NK-92 treated with Interleukin-12 subunit alpha and Interleukin-12 subunit beta, amount 100 ng/mL, for 24 hours (cell line): ENCODE results near the gene FYN.

Experiments used
- DNase-seq: peaks from one replicate; lab custom pipeline; 2025; lab: John Stamatoyannopoulos, UW

FYN gene

DNA sequence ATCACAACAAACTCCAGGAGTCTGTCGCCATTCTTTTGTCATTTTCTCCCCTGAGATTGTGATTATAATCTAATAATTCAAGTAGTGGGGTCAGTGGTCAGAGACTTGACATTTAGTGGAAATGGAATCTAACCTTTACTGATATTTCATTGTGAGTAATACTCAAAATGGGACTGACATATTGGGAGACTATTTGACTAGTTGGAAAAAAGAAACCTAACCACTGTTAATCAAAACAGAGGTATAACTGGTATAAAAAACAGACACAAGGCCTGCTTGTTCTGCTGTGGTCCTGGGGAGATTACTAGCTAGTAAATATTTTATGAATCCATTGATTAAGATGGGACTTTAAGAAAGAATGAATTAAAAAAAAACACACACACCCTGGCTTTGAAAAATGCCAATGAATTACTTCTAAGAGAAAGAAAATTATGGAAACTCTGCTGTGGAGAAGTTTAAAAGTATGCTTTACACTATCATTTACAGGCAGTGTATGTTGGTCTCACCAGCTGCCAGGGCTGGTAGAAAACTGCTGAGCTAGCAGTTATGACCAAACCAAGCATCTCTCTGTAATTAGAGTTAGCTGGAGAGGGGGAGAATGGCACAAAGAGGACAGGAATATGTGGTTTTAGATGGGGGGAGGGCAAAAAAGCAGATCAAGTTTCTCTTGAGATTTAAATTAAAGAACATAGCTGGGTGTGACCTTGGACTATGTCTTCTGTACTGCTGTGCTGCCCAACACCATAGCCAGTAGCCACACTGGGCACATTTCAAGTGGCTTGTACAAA is 103.7 kb downstream of the FYN start:
- DNase-seq, result no peak

- DNase-seq, result no peak
Measured at GRCh38 chr6:111768431-111768770, 104.9 kb downstream of the FYN start.

GRCh38 chr6:111767752-111768430 is 105.4 kb downstream of the FYN start:
- DNase-seq, result no peak

DNA sequence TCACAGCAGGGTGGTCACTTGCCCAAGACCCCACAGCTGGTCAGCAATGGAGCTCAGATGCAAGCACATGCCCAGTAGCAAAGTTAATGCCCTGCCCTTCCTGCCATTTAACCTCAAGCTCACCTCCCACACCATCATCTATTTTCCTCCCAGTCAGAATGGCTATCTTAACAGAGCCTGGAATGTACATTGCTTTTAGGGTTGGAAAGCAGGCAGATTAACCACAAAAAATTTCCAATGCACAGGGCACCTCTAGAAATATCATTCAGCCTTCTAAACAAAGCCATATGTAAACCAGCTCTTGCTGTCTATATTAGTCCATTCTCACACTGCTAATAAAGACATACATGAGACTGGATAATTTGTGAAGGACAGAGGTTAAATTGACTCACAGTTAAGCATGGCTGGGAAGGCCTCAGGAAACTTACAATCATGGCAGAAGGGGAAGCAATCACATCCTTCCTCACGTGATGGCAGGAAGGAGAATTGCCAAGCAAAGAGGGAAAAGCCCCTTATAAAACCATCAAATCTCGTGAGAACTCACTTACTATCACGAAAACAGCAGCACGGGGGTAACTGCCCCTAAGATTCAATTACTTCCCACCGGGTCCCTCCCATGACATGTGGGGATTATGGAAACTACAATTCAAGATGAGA is 106.9 kb downstream of the FYN start:
- DNase-seq, result no peak

DNA sequence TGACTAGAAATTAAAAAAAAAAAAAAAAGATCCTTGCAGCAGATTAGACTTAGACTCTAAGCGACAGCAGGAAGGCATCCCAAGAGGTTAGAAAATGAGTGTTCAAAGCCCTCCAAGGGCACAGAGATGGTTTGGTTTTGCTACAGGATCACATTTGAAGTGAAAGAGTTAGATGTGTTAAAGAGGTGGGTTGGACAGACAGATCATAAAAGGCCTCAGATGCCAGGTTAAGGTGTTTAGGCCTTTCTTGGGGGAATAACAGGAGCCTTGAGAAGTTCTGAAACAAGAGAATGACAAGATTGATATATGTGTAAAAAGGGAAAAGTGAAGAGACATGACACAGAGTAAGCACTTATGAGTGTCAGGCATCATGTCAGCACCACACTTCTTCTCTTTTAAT is 107.5 kb downstream of the FYN start:
- DNase-seq, result no peak

DNA sequence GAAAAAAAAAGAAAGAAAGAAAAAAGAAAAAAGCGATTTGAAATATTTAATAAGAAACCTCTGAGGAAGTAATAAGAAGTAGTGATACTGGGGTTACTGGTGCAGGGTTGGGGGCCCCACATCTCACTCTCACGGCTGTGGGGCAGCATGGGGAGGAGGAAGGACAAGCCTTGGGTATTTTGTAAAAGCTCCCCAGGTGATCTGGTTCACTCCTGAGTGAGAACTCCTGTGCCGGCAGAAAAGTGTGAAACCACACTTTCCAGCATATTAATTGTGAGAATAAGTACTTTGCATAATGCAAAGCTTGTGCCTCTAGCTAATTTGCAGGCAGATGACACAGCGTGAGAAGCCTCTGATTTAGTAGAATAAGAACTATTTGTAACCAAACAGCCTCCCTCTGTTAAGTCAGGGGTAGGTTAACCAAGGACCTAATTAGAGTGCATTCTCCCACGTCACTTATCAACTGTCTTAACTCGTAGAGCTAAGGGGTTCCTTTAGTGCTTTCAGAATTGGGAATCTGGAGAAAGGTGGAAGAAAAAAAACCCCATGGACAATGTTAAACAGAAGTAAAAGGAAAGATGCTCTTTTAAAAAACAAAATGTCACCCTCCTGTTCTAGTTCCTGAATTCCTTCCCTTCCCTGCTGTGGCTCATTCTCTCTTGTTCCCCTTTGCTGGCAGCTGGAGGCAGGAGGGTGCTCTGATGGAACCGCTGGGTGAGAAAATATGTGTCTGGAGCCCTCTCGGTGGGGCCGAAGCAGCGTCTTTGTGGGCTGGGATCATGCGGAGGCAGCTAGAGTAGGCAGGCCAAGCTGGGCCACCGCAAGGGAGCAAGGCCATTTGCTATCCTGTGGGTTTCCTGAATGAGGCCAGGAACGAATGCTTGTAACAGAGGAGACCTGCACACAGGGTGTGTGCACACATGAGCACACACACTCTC is 108.7 kb downstream of the FYN start:
- peak; percentile 72 for DNase-seq

DNA sequence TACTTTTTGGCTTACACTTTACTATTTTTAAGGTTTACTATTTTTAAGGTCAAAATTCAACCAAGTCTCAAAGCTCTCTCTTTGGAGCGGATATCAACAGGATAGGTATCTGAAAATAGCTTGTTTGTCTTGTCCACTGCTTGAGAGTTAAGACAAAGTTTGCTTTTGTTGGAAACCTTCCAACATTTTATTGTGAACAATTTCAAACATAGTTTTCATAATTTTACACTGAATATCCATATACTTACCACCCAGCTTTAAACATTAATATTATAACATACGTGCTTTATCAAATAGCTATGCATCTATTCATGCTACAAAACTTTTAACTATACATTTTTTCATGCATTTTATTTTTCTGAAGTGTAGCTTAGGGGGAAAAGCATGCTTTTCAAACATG is 109.9 kb downstream of the FYN start:
- DNase-seq, result no peak

DNA sequence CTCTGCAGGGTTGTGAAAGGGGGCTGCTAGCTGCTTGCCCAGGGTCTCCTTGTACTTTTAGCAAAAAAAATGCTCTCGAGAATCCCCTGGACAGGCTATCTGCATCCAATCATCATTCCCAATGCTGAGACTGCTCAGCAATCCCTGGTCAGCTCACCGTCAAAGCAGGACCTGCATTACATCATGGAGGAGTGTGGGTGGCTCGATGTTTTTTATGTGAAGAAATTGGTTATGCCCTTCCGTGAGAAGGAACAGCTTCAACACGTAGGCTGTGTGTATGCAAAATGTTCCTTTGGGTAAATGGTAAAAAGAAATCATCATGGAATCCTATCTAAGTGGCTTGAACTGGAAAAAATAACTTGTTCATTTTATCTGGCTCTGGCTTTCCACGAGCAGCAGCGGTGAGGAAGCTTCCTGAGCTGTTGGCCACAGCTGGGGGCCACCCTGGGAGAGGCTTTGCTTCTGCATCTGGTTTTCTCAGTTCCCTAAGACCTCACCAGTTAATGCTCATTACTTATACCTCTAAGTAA is 111.4 kb downstream of the FYN start:
- no peak for DNase-seq

DNA sequence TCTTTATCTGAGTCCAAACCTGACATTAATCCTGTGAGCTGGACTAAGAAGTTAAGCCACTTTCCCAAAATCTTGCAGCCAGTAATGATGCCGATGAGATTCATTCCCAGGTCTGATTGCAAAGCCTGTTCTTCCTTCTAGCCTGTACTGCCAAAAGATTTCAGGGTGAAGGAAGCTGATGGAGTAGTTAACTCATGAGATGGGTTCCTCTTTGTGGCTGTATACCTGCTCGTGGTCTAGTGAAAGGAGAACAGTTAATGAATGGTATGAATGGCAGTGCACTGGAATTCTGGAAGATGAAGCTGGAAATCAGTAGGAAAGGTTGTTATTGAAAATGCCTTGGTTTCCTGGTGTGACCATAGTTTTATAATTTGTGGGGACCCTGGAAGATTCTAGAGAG is 112.0 kb downstream of the FYN start:
- no peak for DNase-seq

DNA sequence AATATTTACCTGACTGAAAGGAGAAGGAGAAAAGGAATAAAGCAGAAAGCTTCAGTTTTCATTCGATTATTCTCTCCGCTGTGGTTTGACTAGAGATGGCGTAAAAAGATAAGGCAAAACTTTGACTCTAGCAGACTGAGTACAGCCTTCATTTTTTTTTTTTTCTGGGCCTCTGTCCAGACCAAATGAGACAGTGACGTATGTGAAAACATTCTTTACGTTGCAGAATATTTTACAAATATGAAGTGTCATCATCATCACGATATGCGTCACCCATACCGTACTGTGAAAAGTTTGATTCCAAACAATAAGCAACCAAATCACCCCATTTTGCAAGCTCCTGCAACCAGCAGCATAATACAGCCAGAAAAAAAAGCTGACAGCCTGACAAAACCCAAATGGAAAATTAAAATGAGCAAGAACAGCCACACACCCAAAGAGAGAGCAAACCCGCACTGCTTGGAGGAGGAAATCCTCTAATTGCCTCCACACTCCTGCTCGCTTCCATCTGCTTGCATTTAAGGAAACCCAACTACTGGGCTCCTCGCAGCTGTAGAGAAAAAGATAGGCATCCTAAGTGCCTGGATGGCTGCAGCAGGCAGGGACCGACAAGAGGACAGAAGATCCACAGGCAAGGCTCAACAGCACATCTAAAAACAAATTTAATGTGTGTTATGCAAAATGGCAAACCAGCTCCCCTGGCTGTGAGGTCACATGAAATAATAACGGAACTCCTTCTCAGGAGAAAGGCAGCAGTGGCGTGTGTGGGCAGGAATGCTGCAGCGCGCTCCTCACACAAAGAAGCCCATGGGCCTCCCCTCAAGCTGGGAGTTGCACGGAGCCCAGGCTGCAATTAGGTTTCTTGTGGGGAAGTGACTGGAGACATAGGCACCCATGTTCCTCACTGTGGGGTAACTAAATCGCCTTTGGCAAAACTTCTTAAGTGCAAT is 113.1 kb downstream of the FYN start:
- no peak for DNase-seq

DNA sequence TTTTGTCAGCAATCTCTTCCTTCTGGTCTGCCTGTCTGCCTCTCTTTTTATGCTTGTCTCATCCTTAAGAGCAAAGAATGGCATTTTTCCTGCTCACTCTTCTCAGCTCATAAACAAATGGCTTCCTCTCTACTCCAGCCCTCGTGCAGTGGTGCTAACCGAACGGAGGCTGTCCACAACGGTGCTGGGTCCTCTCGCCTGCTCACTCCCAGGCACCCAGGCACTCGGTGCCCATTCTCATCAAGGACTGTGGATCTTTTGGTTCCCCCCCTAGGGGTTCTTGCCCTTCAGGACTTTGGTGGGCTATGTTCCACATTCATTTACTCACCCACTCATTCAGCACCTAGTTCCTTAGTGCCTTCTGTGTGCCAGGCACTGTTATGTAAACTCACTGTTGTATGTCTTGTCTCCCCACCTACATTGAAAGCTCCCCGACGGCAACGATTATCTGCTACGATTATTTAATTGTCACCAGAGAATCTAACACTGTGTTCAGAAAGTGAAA is 113.9 kb downstream of the FYN start:
- no peak for DNase-seq

- DNase-seq, result no peak
Measured at GRCh38 chr6:111758608-111759329, 114.5 kb downstream of the FYN start.

DNA sequence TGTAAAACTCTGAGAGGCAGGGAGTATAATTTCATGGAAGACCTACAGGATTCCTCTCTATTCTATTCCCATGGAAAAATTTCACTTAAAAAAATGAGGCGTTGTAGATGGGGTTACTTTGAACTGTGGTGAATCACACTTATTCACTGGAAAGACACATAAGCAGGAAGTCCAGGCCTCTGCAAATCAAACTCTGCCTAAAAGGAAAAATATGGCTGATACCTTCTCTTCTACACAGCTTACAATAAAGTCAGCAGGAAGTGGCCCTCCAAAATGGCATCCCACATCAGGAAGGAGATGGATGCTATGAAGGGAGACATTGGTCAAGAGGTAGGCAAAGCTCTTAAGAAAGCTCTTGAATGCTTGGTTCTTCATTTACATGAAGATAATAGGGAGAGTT is 115.9 kb downstream of the FYN start:
- DNase-seq, result no peak

DNA sequence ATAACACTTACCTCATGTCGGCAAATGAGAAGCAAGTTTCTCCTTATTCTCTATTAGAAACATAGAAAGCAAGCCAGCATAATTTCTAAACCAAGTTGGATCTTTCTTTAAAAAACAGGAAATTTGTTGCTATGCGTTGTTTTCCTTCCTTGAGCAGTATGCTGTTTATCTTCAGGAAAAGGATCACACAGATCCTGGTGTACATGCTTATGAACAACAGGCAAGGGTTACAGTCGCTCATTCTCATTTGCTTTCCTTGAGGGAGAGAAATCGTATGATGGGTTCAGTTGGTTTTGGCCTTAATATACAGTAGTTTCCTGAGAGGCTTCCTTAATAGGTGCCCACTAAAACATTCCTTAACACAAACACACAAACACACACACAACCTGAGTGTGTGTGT is 118.8 kb downstream of the FYN start:
- DNase-seq, result no peak

GRCh38 chr6:111753573-111753972 is 119.7 kb downstream of the FYN start:
- no peak for DNase-seq

DNA sequence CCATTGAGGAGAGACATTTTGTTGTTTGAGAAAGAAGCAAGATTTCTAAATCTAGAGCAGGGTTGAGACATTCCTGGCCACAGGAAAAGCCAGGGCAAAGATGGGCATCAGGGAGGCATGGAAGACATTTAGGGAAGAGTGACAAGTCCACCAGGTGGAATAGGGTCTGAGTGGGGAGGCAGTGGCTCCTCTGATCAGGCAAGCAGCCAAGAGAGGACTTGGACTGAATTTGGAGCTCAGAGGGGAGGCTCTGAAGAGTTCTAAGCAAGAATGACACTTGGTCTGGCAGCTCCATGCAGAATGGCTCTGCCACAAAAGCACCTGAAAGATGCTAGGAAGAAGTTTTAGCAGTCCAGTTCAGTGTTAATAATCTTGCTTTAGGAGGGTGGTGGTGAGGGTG is 120.8 kb downstream of the FYN start:
- DNase-seq, result no peak

- DNase-seq, result peak; percentile 55
Measured at GRCh38 chr6:111750753-111751673, 122.2 kb downstream of the FYN start.

- no peak for DNase-seq
Measured at GRCh38 chr6:111750153-111750552, 123.1 kb downstream of the FYN start.

- no peak for DNase-seq
Measured at GRCh38 chr6:111748231-111748647, 125.0 kb downstream of the FYN start.
